Loucy (cell line): ENCODE measurements around the gene CEPT1.
A peak's percentile ranks its signal among the peaks of the same experiment; 100 is the strongest.

Experiments used
- H2AFZ ChIP-seq: fragments of 200-600 bp; sonication (generic); 2 replicates; pipeline ENCODE4 v1.6.0; 2016; ENCODE audit warnings: antibody characterized with exemption, mild to moderate bottlenecking, low read length, moderate library complexity
- H3F3A ChIP-seq: fragments of 200-600 bp; 2 replicates; pipeline ENCODE4 v1.6.0; 2016; ENCODE audit warnings: antibody characterized with exemption, low read depth, mild to moderate bottlenecking
- H3K27me3 ChIP-seq: fragments of 200-600 bp; sonication (generic); 2 replicates; pipeline ENCODE4 v1.6.1; 2014; ENCODE audit warnings: low read length, mild to moderate bottlenecking; ENCODE audit not compliant: insufficient read depth, poor library complexity, severe bottlenecking
- H3K36me3 ChIP-seq: fragments of 200-600 bp; sonication (generic); 2 replicates; pipeline ENCODE4 v1.6.1; 2016; ENCODE audit warnings: low read length; ENCODE audit not compliant: insufficient read depth
- H3K4me1 ChIP-seq: fragments of 200-600 bp; sonication (generic); 2 replicates; pipeline ENCODE4 v1.5.1; 2014; ENCODE audit warnings: low read length, mild to moderate bottlenecking; ENCODE audit not compliant: insufficient read depth, poor library complexity, severe bottlenecking
- H3K4me2 ChIP-seq: fragments of 200-600 bp; sonication (generic); 2 replicates; pipeline ENCODE4 v1.6.0; 2014; ENCODE audit warnings: antibody characterized with exemption, low read length, low read depth, mild to moderate bottlenecking; ENCODE audit not compliant: poor library complexity, severe bottlenecking
- H3K4me3 ChIP-seq: fragments of 200-600 bp; sonication (generic); 2 replicates; pipeline ENCODE4 v1.5.1; 2014; ENCODE audit warnings: low read length, mild to moderate bottlenecking, mixed read lengths; ENCODE audit not compliant: poor library complexity, severe bottlenecking
- H3K79me2 ChIP-seq: fragments of 200-600 bp; sonication (generic); 2 replicates; pipeline ENCODE4 v1.6.1; 2014; ENCODE audit warnings: low read length; ENCODE audit not compliant: insufficient read depth
- H3K9ac ChIP-seq: fragments of 200-600 bp; sonication (generic); 2 replicates; pipeline ENCODE4 v1.6.0; 2014; ENCODE audit warnings: mild to moderate bottlenecking, low read depth, low read length, moderate library complexity; ENCODE audit not compliant: poor library complexity, severe bottlenecking
- H3K9me2 ChIP-seq: fragments of 200-600 bp; sonication (generic); replicated peaks from 2 replicates; pipeline ENCODE4 v1.6.1; 2016; ENCODE audit warnings: low read depth, low read length, mixed read lengths
- H3K9me3 ChIP-seq: fragments of 200-600 bp; sonication (generic); 2 replicates; pipeline ENCODE4 v1.6.1; 2014; ENCODE audit warnings: mild to moderate bottlenecking, antibody characterized with exemption, low read length, low read depth; ENCODE audit not compliant: insufficient read depth
- H4K20me1 ChIP-seq: fragments of 200-600 bp; sonication (generic); 2 replicates; pipeline ENCODE4 v1.6.0; 2014; ENCODE audit warnings: antibody characterized with exemption, low read length, mild to moderate bottlenecking; ENCODE audit not compliant: insufficient read depth, poor library complexity, severe bottlenecking
- CTCF ChIP-seq: fragments of 200-600 bp; sonication (generic); conservative IDR thresholded peaks from 2 replicates; pipeline ENCODE4 v1.5.1; 2014; ENCODE audit warnings: mild to moderate bottlenecking, antibody characterized with exemption, low read length
- EZH2phosphoT487 ChIP-seq: fragments of 200-600 bp; IDR thresholded peaks from 2 replicates; pipeline ENCODE4 v1.6.1; 2018; ENCODE audit warnings: antibody characterized with exemption, mild to moderate bottlenecking, moderate library complexity, borderline replicate concordance

The CEPT1 gene

GRCh38 chr1:111203681-111204200 lies 63.7 kb downstream of the CEPT1 start:
- peaks cover 5% of the 10 kb centered on the region; the same call in 1 of the 2 replicates for H3F3A ChIP-seq
- no peaks in the 10 kb centered on the region for H3K79me2 ChIP-seq
- no peaks in the 10 kb centered on the region for H3K9me2 ChIP-seq
- H3K4me1 ChIP-seq, result peaks cover 96% of the 10 kb centered on the region
- peak overlapping the region; percentile 23 for H3K4me3 ChIP-seq
- peak overlapping the region; percentile 58 for H3K4me2 ChIP-seq
- H4K20me1 ChIP-seq, result no peaks in the 10 kb centered on the region
- no peaks in the 10 kb centered on the region for H3K27me3 ChIP-seq
- no peaks in the 10 kb centered on the region for H3K9me3 ChIP-seq
- TF ChIP-seq CTCF, result no peak
- no peak for TF ChIP-seq EZH2phosphoT487
- H3K9ac ChIP-seq, result peak overlapping the region; percentile 75
- no peak overlapping the region for H2AFZ ChIP-seq
- H3K36me3 ChIP-seq, result no peaks in the 10 kb centered on the region

- Histone ChIP-seq H3K4me2 (peak overlapping the region; percentile 34), H3K9me2 (no peaks in the 10 kb centered on the region), H3K9ac (peak overlapping the region; percentile 75), H3K4me1 (peaks cover 96% of the 10 kb centered on the region), H3K27me3 (no peaks in the 10 kb centered on the region), H2AFZ (no peak overlapping the region), H3K79me2 (no peaks in the 10 kb centered on the region), H4K20me1 (no peaks in the 10 kb centered on the region), H3K9me3 (no peaks in the 10 kb centered on the region), H3F3A (peaks cover 5% of the 10 kb centered on the region; the same call in 1 of the 2 replicates), H3K36me3 (no peaks in the 10 kb centered on the region), H3K4me3 (peak overlapping the region; percentile 8)
- TF ChIP-seq CTCF (no peak), EZH2phosphoT487 (no peak)
These were observed 64.4 kb downstream of the CEPT1 start for GRCh38 chr1:111204201-111204982.

- Histone ChIP-seq H4K20me1 (no peaks in the 10 kb centered on the region), H3K36me3 (no peaks in the 10 kb centered on the region), H3K9me2 (no peaks in the 10 kb centered on the region), H2AFZ (no peak overlapping the region), H3K27me3 (no peaks in the 10 kb centered on the region), H3K4me2 (peak overlapping the region; percentile 34), H3K4me1 (peaks cover 96% of the 10 kb centered on the region), H3K9ac (peak overlapping the region; percentile 75), H3K79me2 (no peaks in the 10 kb centered on the region), H3F3A (peaks cover 5% of the 10 kb centered on the region; the same call in 1 of the 2 replicates), H3K4me3 (no peak overlapping the region), H3K9me3 (no peaks in the 10 kb centered on the region)
- TF ChIP-seq CTCF, result no peak
- TF ChIP-seq EZH2phosphoT487, result no peak
These were observed 65.1 kb downstream of the CEPT1 start for GRCh38 chr1:111204983-111205713.
